B cell (primary cell): Measurements from ENCODE around the gene LHPP.

Source experiments
- CTCF ChIP-seq: fragments of 200-600 bp; IDR thresholded peaks from one replicate; pipeline ENCODE4 v1.8.0; 2022; ENCODE audit warnings: antibody characterized with exemption, mild to moderate bottlenecking
- EZH2 ChIP-seq: IDR thresholded peaks from 2 replicates; pipeline ENCODE4 v1.6.1; 2012; ENCODE audit warnings: borderline replicate concordance, low read depth, mild to moderate bottlenecking, moderate library complexity, low read length; ENCODE audit not compliant: insufficient read depth, poor library complexity, severe bottlenecking

- TF ChIP-seq CTCF: no peak
- TF ChIP-seq EZH2: no peak
Observed at GRCh38 chr10:124577651-124578050, 116.0 kb downstream of the LHPP start.
